ENCODE results near the gene EMC10.

GRCh38 chr19:50505856-50506611, 29.7 kb downstream of the EMC10 start:
- TF ChIP-seq POLR2A (IDR thresholded peaks at IDR 0.05) (no peak), CTCF (IDR thresholded peaks at IDR 0.05) (no peak)
